Measurements from ENCODE around the gene HOXD10. TPM values are rescaled to one million over a fixed set of nuclear protein-coding genes. Genes with fewer than 3 reads are reported as not detected.

The HOXD10 gene
- total RNA-seq, 2 donors from 2014 or later: not detected

GRCh38 chr2:176128982-176129796, 12.6 kb downstream of the HOXD10 start, which contains the start of gene HOXD8:
HOXD8 (plus strand) TSS chr2:176129705; CDS start chr2:176130367, 662 bp downstream.
- Mint-ChIP-seq H3K4me3 (peak within 1 kb of the TSS; percentile 45 to 74), H3K9me3 (no peaks in the 10 kb centered on the region), H3K4me1 (ENCODE audit: low read depth) (peaks cover 46% of the 10 kb centered on the region), H3K27ac (peak within 1 kb of the TSS; percentile 74), H3K36me3 (ENCODE audit: insufficient read depth in 2 of 2) (peaks cover 0 to 5% of the 10 kb centered on the region in 2 donors), H3K27me3 (ENCODE audit: low read depth) (peaks cover 86% of the 10 kb centered on the region)
- ATAC-seq (replicated peaks in 1 of 2): peak in 1 of 2 donors; percentile 40
- DNase-seq: peak; percentile 35 to 44

- Mint-ChIP-seq H3K9me3 (no peaks in the 10 kb centered on the region), H3K4me1 (ENCODE audit: low read depth) (peaks cover 46% of the 10 kb centered on the region), H3K36me3 (ENCODE audit: insufficient read depth in 2 of 2) (peaks cover 0 to 4% of the 10 kb centered on the region in 2 donors), H3K27ac (no peak overlapping the region), H3K4me3 (peak overlapping the region; percentile 45 to 65), H3K27me3 (ENCODE audit: low read depth) (peaks cover 86% of the 10 kb centered on the region)
- ATAC-seq (replicated peaks in 1 of 2): peak; percentile 16 to 22
- DNase-seq: no peak
Measured at GRCh38 chr2:176129813-176130146, 13.2 kb downstream of the HOXD10 start.

DNA sequence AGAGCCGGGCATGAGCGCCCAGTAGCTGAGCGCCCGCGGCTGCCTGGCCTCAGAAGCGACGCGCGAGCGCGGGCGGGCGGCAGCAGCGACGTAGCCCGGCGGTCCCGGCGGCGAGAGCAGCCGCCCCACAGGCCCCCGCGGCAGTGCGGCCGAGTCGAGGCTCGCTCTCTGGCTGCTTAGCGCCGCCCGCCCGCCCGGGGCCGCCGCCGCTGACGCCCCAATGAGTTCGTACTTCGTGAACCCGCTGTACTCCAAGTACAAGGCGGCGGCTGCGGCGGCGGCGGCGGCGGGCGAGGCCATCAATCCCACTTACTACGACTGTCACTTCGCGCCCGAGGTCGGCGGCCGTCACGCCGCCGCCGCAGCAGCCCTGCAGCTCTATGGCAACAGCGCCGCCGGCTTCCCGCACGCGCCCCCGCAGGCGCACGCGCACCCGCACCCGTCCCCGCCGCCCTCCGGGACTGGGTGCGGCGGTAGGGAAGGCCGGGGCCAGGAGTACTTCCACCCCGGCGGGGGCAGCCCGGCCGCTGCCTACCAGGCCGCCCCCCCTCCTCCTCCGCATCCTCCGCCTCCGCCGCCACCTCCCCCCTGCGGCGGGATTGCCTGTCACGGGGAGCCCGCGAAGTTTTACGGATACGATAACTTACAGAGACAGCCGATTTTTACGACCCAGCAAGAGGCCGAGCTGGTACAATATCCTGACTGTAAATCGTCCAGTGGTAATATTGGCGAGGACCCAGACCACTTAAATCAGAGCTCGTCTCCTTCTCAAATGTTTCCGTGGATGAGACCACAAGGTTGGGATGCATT, 13.8 kb downstream of the HOXD10 start:
- peaks cover 49% of the 10 kb centered on the region for H3K4me1 Mint-ChIP-seq (ENCODE audit: low read depth)

DNA sequence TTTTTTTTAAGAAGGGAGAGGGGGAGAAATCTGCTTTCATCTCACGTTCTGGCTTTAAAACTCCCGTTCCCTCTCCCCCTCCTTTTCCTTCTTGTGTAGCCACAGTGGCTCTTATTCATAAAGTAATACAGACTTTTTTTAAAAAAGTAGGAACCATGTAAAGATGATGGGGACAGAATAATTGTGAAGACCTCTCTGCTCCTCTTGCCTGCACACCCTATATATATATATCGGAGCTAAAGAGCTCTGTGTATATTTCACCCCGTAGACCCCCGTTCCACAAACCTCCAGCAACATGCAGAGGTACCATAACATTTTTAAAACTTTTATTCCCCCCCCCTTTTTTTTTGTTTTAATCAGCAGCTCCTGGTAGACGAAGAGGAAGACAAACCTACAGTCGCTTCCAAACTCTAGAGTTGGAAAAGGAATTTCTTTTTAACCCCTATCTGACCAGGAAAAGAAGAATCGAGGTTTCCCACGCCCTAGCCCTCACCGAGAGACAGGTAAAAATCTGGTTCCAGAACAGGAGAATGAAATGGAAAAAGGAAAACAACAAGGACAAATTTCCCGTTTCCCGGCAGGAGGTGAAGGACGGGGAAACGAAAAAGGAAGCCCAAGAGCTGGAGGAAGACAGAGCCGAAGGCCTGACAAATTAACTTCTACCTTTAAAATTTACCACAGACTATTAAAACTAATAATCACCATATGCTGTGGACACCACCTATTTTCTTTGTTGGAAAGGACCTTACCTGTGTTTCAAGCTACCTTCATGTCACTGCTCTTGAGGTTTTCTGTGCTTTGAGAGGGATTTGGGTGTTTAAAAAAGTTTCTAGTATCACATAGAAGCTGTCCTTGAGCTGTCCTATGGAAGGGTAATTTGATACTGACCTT, 14.6 kb downstream of the HOXD10 start:
- peaks cover 56% of the 10 kb centered on the region for H3K4me1 Mint-ChIP-seq (ENCODE audit: low read depth)
- H3K27ac Mint-ChIP-seq: peak overlapping the region; percentile 93
- H3K9me3 Mint-ChIP-seq: no peaks in the 10 kb centered on the region
- H3K36me3 Mint-ChIP-seq (ENCODE audit: insufficient read depth in 2 of 2): peaks cover 1 to 5% of the 10 kb centered on the region in 2 donors
- DNase-seq: no peak
- H3K4me3 Mint-ChIP-seq: peak overlapping the region; percentile 74 to 84
- peaks cover 86% of the 10 kb centered on the region for H3K27me3 Mint-ChIP-seq (ENCODE audit: low read depth)
- no peak for ATAC-seq (replicated peaks in 1 of 2)

More for the DNA sequence above, 13.8 kb downstream of the HOXD10 start:
- H3K9me3 Mint-ChIP-seq: no peaks in the 10 kb centered on the region
- peak; percentile 42 to 50 for DNase-seq
- peaks cover 0 to 3% of the 10 kb centered on the region in 2 donors for H3K36me3 Mint-ChIP-seq (ENCODE audit: insufficient read depth in 2 of 2)
- peaks cover 86% of the 10 kb centered on the region for H3K27me3 Mint-ChIP-seq (ENCODE audit: low read depth)
- peak; percentile 47 to 50 for ATAC-seq (replicated peaks in 1 of 2)
- H3K27ac Mint-ChIP-seq: peak overlapping the region; percentile 93
- H3K4me3 Mint-ChIP-seq: peak overlapping the region; percentile 74 to 84

- H3K9me3 Mint-ChIP-seq: no peaks in the 10 kb centered on the region
- H3K4me3 Mint-ChIP-seq: peak overlapping the region; percentile 67 to 83
- peaks cover 1 to 5% of the 10 kb centered on the region in 2 donors for H3K36me3 Mint-ChIP-seq (ENCODE audit: insufficient read depth in 2 of 2)
- ATAC-seq (replicated peaks in 1 of 2) (no peak), DNase-seq (no peak)
- H3K27ac Mint-ChIP-seq: peak overlapping the region; percentile 74
- H3K27me3 Mint-ChIP-seq (ENCODE audit: low read depth): peaks cover 83% of the 10 kb centered on the region
- H3K4me1 Mint-ChIP-seq (ENCODE audit: low read depth): peaks cover 55% of the 10 kb centered on the region
Measured at GRCh38 chr2:176131848-176132158, 15.2 kb downstream of the HOXD10 start.

- Mint-ChIP-seq H3K27ac (peak overlapping the region; percentile 74), H3K36me3 (ENCODE audit: insufficient read depth in 2 of 2) (peaks cover 2 to 5% of the 10 kb centered on the region in 2 donors), H3K27me3 (ENCODE audit: low read depth) (peaks cover 83% of the 10 kb centered on the region), H3K4me3 (peak overlapping the region; percentile 67 to 83), H3K4me1 (ENCODE audit: low read depth) (peaks cover 55% of the 10 kb centered on the region), H3K9me3 (no peaks in the 10 kb centered on the region)
- ATAC-seq (replicated peaks in 1 of 2) (no peak), DNase-seq (no peak)
Measured at GRCh38 chr2:176132205-176133171, 15.9 kb downstream of the HOXD10 start.

DNA sequence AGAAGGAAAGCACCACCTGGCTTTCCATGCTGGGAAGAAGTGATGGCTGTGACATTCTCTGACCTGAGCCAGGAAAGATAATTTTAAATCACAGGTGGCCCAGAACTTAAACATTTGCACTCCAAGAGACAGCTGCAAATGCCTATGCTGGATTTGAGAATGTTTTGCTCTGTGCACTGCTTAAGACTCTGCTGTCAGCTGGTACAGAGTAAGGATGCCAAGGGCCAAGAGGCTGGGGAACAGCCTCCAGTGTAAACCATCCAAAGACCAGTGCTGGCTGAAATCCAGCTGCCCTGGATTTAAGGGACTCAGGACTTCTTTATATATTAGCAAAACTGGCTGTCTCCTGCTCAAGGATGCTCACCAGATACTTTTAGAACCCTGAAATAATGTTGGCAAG, 16.8 kb downstream of the HOXD10 start:
- Mint-ChIP-seq H3K4me3 (no peak overlapping the region), H3K4me1 (ENCODE audit: low read depth) (peaks cover 54% of the 10 kb centered on the region), H3K27ac (no peak overlapping the region), H3K9me3 (no peaks in the 10 kb centered on the region), H3K27me3 (ENCODE audit: low read depth) (peaks cover 83% of the 10 kb centered on the region), H3K36me3 (ENCODE audit: insufficient read depth in 2 of 2) (peaks cover 3 to 7% of the 10 kb centered on the region in 2 donors)
- ATAC-seq (replicated peaks in 1 of 2) (no peak), DNase-seq (no peak)

DNA sequence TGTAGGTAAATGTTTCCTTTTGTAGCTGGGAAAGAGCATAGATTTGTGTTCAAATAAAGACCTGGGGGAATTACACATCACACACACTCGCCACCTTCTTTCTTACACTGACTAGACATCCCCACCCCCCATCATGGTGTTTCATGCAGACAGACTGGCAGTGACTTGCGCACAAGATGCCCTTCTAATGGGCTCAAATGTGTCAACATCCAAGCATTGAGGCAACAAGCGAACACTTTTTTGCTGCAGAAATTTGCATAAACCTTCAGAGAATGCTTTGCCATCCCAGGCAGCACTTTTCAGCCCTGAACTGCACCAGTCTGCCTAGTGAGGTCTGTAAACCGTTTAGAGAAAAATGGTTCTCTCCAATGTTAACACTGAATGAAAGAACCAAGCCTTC, 17.5 kb downstream of the HOXD10 start:
- ATAC-seq (replicated peaks in 1 of 2) (peak in 1 of 2 donors; percentile 34), DNase-seq (no peak)
- Mint-ChIP-seq H3K36me3 (ENCODE audit: insufficient read depth in 2 of 2) (peaks cover 6 to 11% of the 10 kb centered on the region in 2 donors), H3K4me1 (ENCODE audit: low read depth) (peaks cover 54% of the 10 kb centered on the region), H3K4me3 (no peak overlapping the region), H3K27me3 (ENCODE audit: low read depth) (peaks cover 83% of the 10 kb centered on the region), H3K27ac (no peak overlapping the region), H3K9me3 (no peaks in the 10 kb centered on the region)

DNA sequence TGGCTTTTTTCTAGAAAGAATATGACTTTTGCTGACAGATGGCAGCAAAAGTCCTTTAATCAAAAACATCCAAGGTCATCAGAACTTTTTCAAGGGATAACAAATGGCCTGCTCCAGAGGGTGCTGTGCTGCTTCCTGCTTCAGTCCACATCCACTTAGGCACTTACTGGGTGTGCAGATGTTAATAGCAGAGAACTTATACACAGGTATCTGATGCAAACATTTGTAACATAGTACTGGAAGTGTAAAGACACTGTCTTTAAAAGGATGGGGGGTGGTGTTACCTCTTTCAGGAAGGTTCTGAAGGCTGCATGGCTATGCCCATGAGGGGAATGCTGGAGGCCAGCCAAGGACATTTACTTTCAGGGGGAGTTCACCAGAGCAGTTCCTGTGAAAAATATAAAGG, 18.5 kb downstream of the HOXD10 start:
- no peak overlapping the region for H3K27ac Mint-ChIP-seq
- ATAC-seq (replicated peaks in 1 of 2): no peak
- peaks cover 10 to 15% of the 10 kb centered on the region in 2 donors for H3K36me3 Mint-ChIP-seq (ENCODE audit: insufficient read depth in 2 of 2)
- peak overlapping the region; percentile 39 to 46 for H3K4me3 Mint-ChIP-seq
- H3K4me1 Mint-ChIP-seq (ENCODE audit: low read depth): peaks cover 55% of the 10 kb centered on the region
- no peak for DNase-seq
- H3K27me3 Mint-ChIP-seq (ENCODE audit: low read depth): peaks cover 87% of the 10 kb centered on the region
- H3K9me3 Mint-ChIP-seq: no peaks in the 10 kb centered on the region

DNA sequence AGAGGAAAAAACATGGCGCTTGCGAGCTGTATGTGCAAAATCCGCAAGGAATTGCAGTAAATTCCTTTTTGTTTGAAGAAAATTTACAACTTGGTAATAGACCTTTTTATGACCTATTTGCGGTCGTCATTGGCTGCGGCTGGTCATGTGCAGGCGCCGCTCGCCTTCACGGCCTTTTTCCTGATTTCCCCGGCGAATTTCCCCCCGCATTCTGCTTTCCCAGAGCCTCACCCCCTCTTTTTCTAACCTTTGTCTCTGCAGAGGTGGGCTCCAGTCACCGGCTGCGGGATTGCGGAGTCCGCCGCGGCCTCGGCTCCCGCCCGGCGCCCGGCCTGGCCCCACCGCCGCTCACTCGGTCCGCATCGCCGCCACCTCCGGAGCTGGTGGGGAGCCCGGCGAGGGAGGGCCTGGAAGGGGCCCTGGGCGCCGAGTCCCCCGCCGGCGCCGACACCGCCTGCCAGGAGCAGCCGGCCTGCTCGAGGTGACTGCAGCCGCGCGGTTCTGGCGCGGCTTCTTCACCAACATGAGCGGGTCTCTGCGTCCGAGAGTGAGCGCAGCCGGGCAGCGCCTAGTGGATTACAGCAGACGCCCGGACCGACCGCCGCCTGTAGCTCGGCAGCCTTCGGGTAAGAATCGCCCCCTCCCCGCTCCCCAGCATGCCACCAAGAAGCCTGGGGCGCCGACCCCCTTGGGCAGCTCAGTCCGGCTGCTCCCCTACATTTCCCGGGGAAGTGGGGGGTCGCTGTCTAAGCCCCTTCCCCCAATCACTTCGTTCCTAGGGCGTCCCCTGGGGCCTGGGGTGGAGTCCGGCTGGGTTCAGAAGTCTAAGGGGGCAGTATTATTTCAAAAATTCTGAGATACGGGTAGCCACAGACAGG, 20.0 kb downstream of the HOXD10 start:
- no peak overlapping the region for H3K27ac Mint-ChIP-seq
- H3K9me3 Mint-ChIP-seq: no peaks in the 10 kb centered on the region
- DNase-seq: no peak
- ATAC-seq (replicated peaks in 1 of 2): no peak
- peaks cover 44% of the 10 kb centered on the region for H3K4me1 Mint-ChIP-seq (ENCODE audit: low read depth)
- H3K4me3 Mint-ChIP-seq: peak overlapping the region; percentile 45 to 46
- H3K36me3 Mint-ChIP-seq (ENCODE audit: insufficient read depth in 2 of 2): peaks cover 10 to 15% of the 10 kb centered on the region in 2 donors
- H3K27me3 Mint-ChIP-seq (ENCODE audit: low read depth): peaks cover 84% of the 10 kb centered on the region

DNA sequence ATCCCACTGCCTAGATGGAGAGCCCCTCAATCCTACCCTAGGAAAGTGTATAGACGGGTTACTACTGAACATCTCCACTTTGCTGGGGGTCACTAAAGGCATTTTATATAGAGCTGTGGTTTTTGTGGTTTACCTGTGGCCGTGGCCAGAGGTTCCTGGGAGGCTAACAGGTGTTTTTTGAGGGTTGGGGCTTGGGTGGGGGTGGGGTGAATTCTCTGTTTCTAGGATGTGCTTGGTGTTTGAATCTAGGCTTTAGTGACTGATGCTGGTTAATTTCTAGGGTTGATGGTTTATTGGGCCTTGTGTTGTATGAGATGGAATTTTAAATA, 20.6 kb downstream of the HOXD10 start:
- H3K36me3 Mint-ChIP-seq (ENCODE audit: insufficient read depth in 2 of 2): peaks cover 10 to 15% of the 10 kb centered on the region in 2 donors
- no peaks in the 10 kb centered on the region for H3K9me3 Mint-ChIP-seq
- DNase-seq (no peak), ATAC-seq (replicated peaks in 1 of 2) (no peak)
- H3K27me3 Mint-ChIP-seq (ENCODE audit: low read depth): peaks cover 84% of the 10 kb centered on the region
- H3K27ac Mint-ChIP-seq: peak overlapping the region; percentile 71
- H3K4me1 Mint-ChIP-seq (ENCODE audit: low read depth): peaks cover 39% of the 10 kb centered on the region
- H3K4me3 Mint-ChIP-seq: peak overlapping the region; percentile 35 to 42

All from activated T-cell treated with anti-CD3 and anti-CD28 coated beads, Interleukin-2, amount 50 U/mL, for 72 hours (primary cell).